GM12865 (cell line): ENCODE data around the gene TGFB1.

Source experiments
- DNase-seq: peaks from one replicate; pipeline ENCODE4 v3.0.0; 2010; ENCODE audit warnings: low read depth
- H3K4me3 ChIP-seq: 2 replicates; pipeline ENCODE4 v1.5.1; 2011; ENCODE audit warnings: mild to moderate bottlenecking, low read depth, low read length, control low read depth
- CTCF ChIP-seq: IDR thresholded peaks from 2 replicates; pipeline ENCODE4 v1.5.1; 2011; ENCODE audit warnings: low read length, control low read depth, low read depth, inconsistent platforms; ENCODE audit not compliant: insufficient read depth; ENCODE audit errors: missing control alignments

TGFB1 gene

DNA sequence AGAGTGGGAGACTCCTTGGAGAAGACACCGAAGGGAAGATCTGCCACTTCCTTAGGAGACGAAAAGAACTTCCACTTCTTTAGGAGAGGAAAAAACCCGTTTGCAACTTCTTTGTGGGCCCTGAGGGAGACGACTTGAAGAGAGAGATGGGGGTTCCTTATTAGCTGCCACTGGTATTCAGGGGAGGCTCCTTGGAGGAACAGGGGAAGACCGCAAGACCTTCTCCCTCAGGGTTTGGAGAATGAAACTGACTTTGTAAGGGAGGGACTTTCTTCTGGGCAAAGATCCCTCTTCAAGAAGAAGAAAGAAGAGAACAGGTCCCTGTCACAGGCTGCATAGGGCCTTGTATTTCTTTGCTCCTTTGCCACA lies 44.3 kb upstream of the TGFB1 start:
- DNase-seq: peak; percentile 17
- TF ChIP-seq CTCF: no peak

GRCh38 chr19:41397086-41398049 lies 43.6 kb upstream of the TGFB1 start, which contains the start of the genes BCKDHA and EXOSC5:
BCKDHA (plus strand) TSS chr19:41397818; CDS start chr19:41397828, 10 bp downstream.
EXOSC5 (minus strand) TSS chr19:41397359; CDS start chr19:41397328, 31 bp downstream.
- no peak for TF ChIP-seq CTCF
- H3K4me3 ChIP-seq: peak within 1 kb of the TSS; percentile 96

More for the DNA sequence above, 44.3 kb upstream of the TGFB1 start:
- peak overlapping the region; percentile 89 for H3K4me3 ChIP-seq

DNA sequence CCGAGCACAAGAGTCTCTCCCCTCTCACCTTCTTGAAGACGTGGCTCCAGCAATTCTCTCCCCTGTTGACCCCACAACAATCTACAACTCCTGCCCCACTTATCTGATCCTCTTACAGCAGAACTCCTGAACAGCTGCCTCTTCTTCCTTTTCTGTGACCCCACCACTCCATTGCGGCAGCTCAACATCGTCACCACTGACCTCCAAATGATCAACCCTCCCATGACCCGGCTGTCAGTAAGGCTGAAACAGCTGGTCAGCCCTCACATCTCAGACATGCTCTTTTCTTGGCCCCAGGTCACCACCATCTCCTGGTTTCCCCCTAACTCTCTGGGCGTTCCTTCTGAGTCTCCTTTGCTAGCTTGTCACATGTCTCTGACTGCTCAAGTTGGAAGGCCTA lies 41.6 kb upstream of the TGFB1 start:
- no peak for TF ChIP-seq CTCF
- peak overlapping the region; percentile 96 for H3K4me3 ChIP-seq
- peak; percentile 29 for DNase-seq

More at GRCh38 chr19:41397086-41398049, 43.6 kb upstream of the TGFB1 start, which contains the start of the genes BCKDHA and EXOSC5:
- peak; percentile 100 for DNase-seq

DNA sequence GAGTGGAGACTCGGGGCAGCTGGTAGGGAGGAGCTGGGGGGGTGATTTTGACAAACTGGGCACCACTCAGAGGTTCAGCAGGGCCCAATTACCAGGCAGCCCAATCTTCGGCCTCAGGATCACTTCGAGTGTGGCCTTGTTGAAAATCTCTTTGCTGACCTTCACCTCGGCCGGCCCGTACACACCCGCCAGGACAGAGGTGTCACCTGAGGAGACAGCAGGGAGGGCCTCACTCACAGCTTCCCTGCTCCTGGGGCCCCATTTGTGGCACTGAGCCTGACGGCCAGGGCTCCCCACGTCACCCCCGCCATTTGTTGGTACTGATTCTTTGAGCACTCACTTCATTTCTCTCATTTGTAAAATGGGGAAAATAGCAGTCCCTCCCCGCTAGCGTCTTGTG lies 39.1 kb upstream of the TGFB1 start:
- H3K4me3 ChIP-seq: no peak overlapping the region
- no peak for TF ChIP-seq CTCF
- no peak for DNase-seq

GRCh38 chr19:41391618-41392017 lies 37.9 kb upstream of the TGFB1 start:
- no peak for TF ChIP-seq CTCF
- DNase-seq: no peak

DNA sequence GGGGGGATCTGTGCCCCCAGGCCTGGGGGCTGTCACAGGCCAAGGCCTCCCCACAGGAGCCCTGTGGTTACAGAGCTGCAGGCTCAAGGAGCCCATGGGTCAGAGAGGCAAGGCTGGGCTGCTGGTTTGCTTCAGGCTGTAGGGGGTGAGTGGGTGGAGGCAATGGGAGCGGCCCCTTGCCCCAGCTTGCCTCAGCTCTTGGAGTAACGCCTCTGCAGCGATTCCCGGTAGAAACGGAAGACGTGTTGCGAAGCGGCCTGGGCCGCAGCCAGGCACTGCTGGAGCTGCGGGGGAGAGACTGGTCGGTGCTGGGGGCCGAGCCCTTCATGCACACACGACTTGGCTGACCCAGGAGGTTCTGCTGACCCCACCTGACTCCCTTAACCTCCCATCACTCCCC lies 32.7 kb upstream of the TGFB1 start:
- no peak for DNase-seq
- no peak for TF ChIP-seq CTCF
- H3K4me3 ChIP-seq: no peak overlapping the region

More at GRCh38 chr19:41391618-41392017, 37.9 kb upstream of the TGFB1 start:
- H3K4me3 ChIP-seq: no peak overlapping the region
